IMR-90 (cell line): ENCODE results near the gene PTGES3. TPM values are rescaled to one million over a fixed set of nuclear protein-coding genes. Genes with fewer than 3 reads are reported as not detected.

Experiments used
- ATAC-seq: fragments of 200-7000 bp; cut with Tn5 transposase; 2 replicates; pipeline ENCODE4 v1.9.1; 2020; ENCODE audit warnings: low read depth, mild to moderate bottlenecking, moderate library complexity
- BruUV-seq: library from RNA; stranded (reverse); fragments of 400-500 nt; replicated peaks from 2 replicates; lab custom pipeline; 2021; lab: Mats Ljungman, UMichigan
- CTCF ChIA-PET: fragments of 300-600 bp; formaldehyde crosslinking; extraction: SDS; loops from one replicate; lab custom pipeline; 2021; ENCODE audit warnings: antibody characterized with exemption; lab: Yijun Ruan, JAX
- POLR2A ChIA-PET: fragments of 300-600 bp; sonication (Branson Sonifier 250); formaldehyde crosslinking; loops from one replicate; lab custom pipeline; 2022; ENCODE audit warnings: antibody characterized with exemption; ENCODE audit not compliant: unreplicated experiment; lab: Charles Lee
- DNase-seq: peaks from one replicate; pipeline ENCODE4 v3.0.0; 2013
- H2AFZ ChIP-seq: replicated peaks from 2 replicates; pipeline ENCODE3; 2013; ENCODE audit warnings: low read length, mild to moderate bottlenecking; ENCODE audit not compliant: poor library complexity
- H2AK5ac ChIP-seq: 2 replicates; pipeline ENCODE4 v1.6.1; 2013; ENCODE audit warnings: low read depth, low read length, inconsistent platforms
- H2AK9ac ChIP-seq: replicated peaks from 2 replicates; pipeline ENCODE3; 2013; ENCODE audit warnings: mild to moderate bottlenecking, low read depth, low read length, moderate library complexity; ENCODE audit not compliant: poor library complexity
- H2BK120ac ChIP-seq: 2 replicates; pipeline ENCODE4 v1.6.1; 2013; ENCODE audit warnings: low read depth, low read length, inconsistent platforms
- H2BK15ac ChIP-seq: 3 replicates; pipeline ENCODE4 v1.6.1; 2013; ENCODE audit warnings: low read depth, low read length, inconsistent platforms
- H2BK20ac ChIP-seq: 2 replicates; pipeline ENCODE4 v1.6.1; 2013; ENCODE audit warnings: low read depth, mild to moderate bottlenecking, inconsistent platforms, low read length, moderate library complexity
- H2BK5ac ChIP-seq: 2 replicates; pipeline ENCODE4 v1.6.1; 2013; ENCODE audit warnings: mild to moderate bottlenecking, low read depth, low read length, inconsistent platforms; ENCODE audit not compliant: poor library complexity, severe bottlenecking
- H3K14ac ChIP-seq: replicated peaks from 2 replicates; pipeline ENCODE4 v1.6.1; 2013; ENCODE audit warnings: low read depth, low read length, inconsistent platforms
- H3K18ac ChIP-seq: 2 replicates; pipeline ENCODE4 v1.6.1; 2013; ENCODE audit warnings: low read depth, low read length, control low read depth
- H3K23ac ChIP-seq: 2 replicates; pipeline ENCODE4 v1.6.1; 2013; ENCODE audit warnings: low read depth, low read length, inconsistent platforms
- H3K27ac ChIP-seq: 2 replicates; pipeline ENCODE4 v1.5.1; 2013; ENCODE audit warnings: mild to moderate bottlenecking, control low read depth, low read length; ENCODE audit not compliant: insufficient read depth
- H3K27me3 ChIP-seq: 2 replicates; pipeline ENCODE4 v1.6.1; 2013; ENCODE audit warnings: low read length; ENCODE audit not compliant: control insufficient read depth, insufficient read depth
- H3K36me3 ChIP-seq: 2 replicates; pipeline ENCODE4 v1.6.1; 2013; ENCODE audit warnings: low read length, mixed read lengths; ENCODE audit not compliant: control insufficient read depth, insufficient read depth
- H3K4ac ChIP-seq: 2 replicates; pipeline ENCODE4 v1.6.1; 2013; ENCODE audit warnings: low read depth, low read length, inconsistent platforms
- H3K4me1 ChIP-seq: 2 replicates; pipeline ENCODE4 v1.6.1; 2013; ENCODE audit warnings: low read length, mixed read lengths; ENCODE audit not compliant: control insufficient read depth, insufficient read depth
- H3K4me2 ChIP-seq: 2 replicates; pipeline ENCODE4 v1.6.1; 2013; ENCODE audit warnings: low read depth, mild to moderate bottlenecking, control low read depth, low read length, moderate library complexity
- H3K4me3 ChIP-seq: 2 replicates; pipeline ENCODE4 v1.5.1; 2013; ENCODE audit warnings: low read depth, mild to moderate bottlenecking, control low read depth, low read length, moderate library complexity; ENCODE audit not compliant: insufficient read depth
- H3K56ac ChIP-seq: 2 replicates; pipeline ENCODE4 v1.6.1; 2013; ENCODE audit warnings: low read length, inconsistent platforms; ENCODE audit not compliant: insufficient read depth; ENCODE audit errors: extremely low read depth
- H3K79me1 ChIP-seq, 2 experiments: 2 replicates each; pipeline ENCODE4 v1.6.1; 2013; ENCODE audit warnings: low read length in 2 of 2, inconsistent platforms in 1 of 2, low read depth in 1 of 2
- H3K9ac ChIP-seq: 2 replicates; pipeline ENCODE4 v1.6.1; 2013; ENCODE audit warnings: low read depth, low read length, control low read depth
- H3K9me1 ChIP-seq: 2 replicates; pipeline ENCODE4 v1.6.1; 2013; ENCODE audit warnings: low read length, inconsistent platforms; ENCODE audit not compliant: insufficient read depth
- H3K9me3 ChIP-seq: 2 replicates; pipeline ENCODE4 v1.6.1; 2013; ENCODE audit warnings: low read length; ENCODE audit not compliant: control insufficient read depth, insufficient read depth
- H4K20me1 ChIP-seq: 2 replicates; pipeline ENCODE4 v1.6.1; 2013; ENCODE audit warnings: low read length, inconsistent platforms; ENCODE audit not compliant: insufficient read depth
- H4K5ac ChIP-seq: 2 replicates; pipeline ENCODE4 v1.6.1; 2013; ENCODE audit warnings: mild to moderate bottlenecking, low read depth, low read length, control low read depth
- H4K8ac ChIP-seq, 2 experiments: 2 replicates each; pipeline ENCODE4 v1.6.1; 2013; ENCODE audit warnings: low read depth in 2 of 2, low read length in 2 of 2, control low read depth in 1 of 2, inconsistent platforms in 1 of 2
- H4K91ac ChIP-seq: 2 replicates; pipeline ENCODE4 v1.6.1; 2013; ENCODE audit warnings: low read depth, low read length, inconsistent platforms; ENCODE audit not compliant: insufficient read depth
- MAZ ChIP-seq: IDR thresholded peaks from 2 replicates; pipeline ENCODE4 v1.6.1; 2012; ENCODE audit warnings: low read depth, mild to moderate bottlenecking, low read length, improper control_type of control experiment, moderate library complexity, borderline replicate concordance
- NFE2L2 ChIP-seq: fragments of 150-350 bp; IDR thresholded peaks from 2 replicates; pipeline ENCODE4 v1.6.1; 2016; ENCODE audit warnings: low read depth, mild to moderate bottlenecking, low read length
- RCOR1 ChIP-seq: IDR thresholded peaks from 2 replicates; pipeline ENCODE4 v1.6.1; 2012; ENCODE audit warnings: mild to moderate bottlenecking, low read length, improper control_type of control experiment; ENCODE audit not compliant: insufficient replicate concordance
- RFX5 ChIP-seq: IDR thresholded peaks from 2 replicates; pipeline ENCODE4 v1.8.0; 2012; ENCODE audit warnings: low read depth, mild to moderate bottlenecking, low read length, moderate library complexity
- WGBS, 2 experiments: methylation state at CpG; one replicate each; pipeline versions ENCODE4 v1.1.5 to v1.1.7; 2013; ENCODE audit warnings: missing lambda C conversion rate in 2 of 2; ENCODE audit not compliant: insufficient read length in 1 of 2; ENCODE audit errors: extremely low coverage in 2 of 2; 5-methylcytosine and 5-hydroxymethylcytosine counted together
- dilution Hi-C: fragments of 300-500 bp; cut with HindIII; formaldehyde crosslinking; loops from one replicate; pipeline ENCODE4 v1.14.3; 2018; ENCODE audit warnings: low sequenced_read_pairs; ENCODE audit not compliant: unreplicated experiment
- in situ Hi-C: fragments of 300-500 bp; cut with MboI; formaldehyde crosslinking; loops from 3 replicates; pipeline ENCODE4 v1.14.3; 2019; ENCODE audit warnings: low sequenced_read_pairs, inconsistent platforms, mixed read lengths
- intact Hi-C: fragments of 100-400 bp; cut with micrococcal nuclease; formaldehyde crosslinking; loops from 2 replicates; pipeline ENCODE4 v1.10.0; 2022
- polyA plus RNA-seq, 3 experiments: library from polyadenylated mRNA; depleted of rRNA; stranded (reverse); fragments of >200 nt; gene quantifications; 2 replicates each; pipeline ENCODE4 v1.2.3, GENCODE V29; 2012; ENCODE audit warnings: low replicate concordance in 1 of 3
- total RNA-seq: library from RNA; depleted of rRNA; stranded (reverse); fragments of >200 nt; gene quantifications from 2 replicates; pipeline ENCODE4 v1.2.3, GENCODE V29; 2012
- TF ChIP-seq, protein P1 (sequence below): conservative IDR thresholded peaks from 2 replicates; pipeline ENCODE4 v1.5.1; 2012; ENCODE audit warnings: mild to moderate bottlenecking, low read depth, low read length, improper control_type of control experiment

The PTGES3 gene
- total and polyA plus RNA-seq, 2 of the 4 experiments (the other 2 are of a cell fraction), result 42.7 to 73.2 TPM

DNA sequence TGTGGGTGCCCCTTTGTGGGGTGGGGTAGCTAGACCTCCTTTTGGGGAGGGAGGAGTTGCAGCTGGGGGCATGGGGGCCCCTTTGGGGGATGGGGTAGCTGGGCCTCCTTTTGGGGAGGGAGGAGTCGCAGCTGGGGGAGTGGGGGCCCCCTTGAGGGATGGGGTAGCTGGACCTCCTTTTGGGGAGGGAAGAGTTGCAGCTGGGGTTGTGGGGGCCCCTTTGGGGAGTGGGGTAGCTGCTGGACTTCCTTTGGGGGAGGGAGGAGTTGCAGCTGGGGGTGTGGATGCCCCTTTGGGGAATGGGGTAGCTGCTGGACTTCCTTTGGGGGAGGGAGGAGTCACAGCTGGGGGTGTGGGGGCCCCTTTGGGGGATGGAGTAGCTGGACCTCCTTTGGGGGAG, 30.1 kb upstream of the PTGES3 start:
- CTCF ChIA-PET, result interaction anchor here (0.7 kb wide), 1 partner anchor 805 kb away, joined by 3 read pairs; no protein-coding TSS in a partner anchor

More for the DNA sequence above, 30.1 kb upstream of the PTGES3 start:
- no peak overlapping the region for H3K14ac ChIP-seq
- H3K4me2 ChIP-seq, result no peak overlapping the region
- in situ Hi-C loops (no loop called here), dilution Hi-C loops (no loop called here), intact Hi-C loops (no loop called here)
- no peak overlapping the region for H2BK120ac ChIP-seq
- H3K4me1 ChIP-seq, result peaks cover 15% of the 10 kb centered on the region
- H2BK5ac ChIP-seq, result no peak overlapping the region
- POLR2A ChIA-PET, result interaction anchor here (0.6 kb wide), 1 partner anchor 27 kb away, joined by 3 read pairs; no protein-coding TSS in a partner anchor
- H3K9me1 ChIP-seq, result peaks cover 44% of the 10 kb centered on the region
- no peak overlapping the region for H2BK20ac ChIP-seq
- 0 out of 2 replicates have a peak overlapping the region, but pooled peaks have one; percentile 11 for H3K27ac ChIP-seq
- H4K8ac ChIP-seq, result no peak overlapping the region
- no peak overlapping the region for H3K4me3 ChIP-seq
- no peak overlapping the region for H3K4ac ChIP-seq
- no peaks in the 10 kb centered on the region for H3K27me3 ChIP-seq
- H3K79me1 ChIP-seq, result peaks cover 13 to 81% of the 10 kb centered on the region in 2 experiments
- WGBS, 2 experiments, result 80% methylated on average over 1 of the region's 1 CpG; no CpG with 5 or more reads in 1 of the 2 experiments
- H2AK5ac ChIP-seq, result no peak overlapping the region
- H3K23ac ChIP-seq, result no peak overlapping the region
- no peak overlapping the region for H3K56ac ChIP-seq
- TF ChIP-seq, protein P1, sequence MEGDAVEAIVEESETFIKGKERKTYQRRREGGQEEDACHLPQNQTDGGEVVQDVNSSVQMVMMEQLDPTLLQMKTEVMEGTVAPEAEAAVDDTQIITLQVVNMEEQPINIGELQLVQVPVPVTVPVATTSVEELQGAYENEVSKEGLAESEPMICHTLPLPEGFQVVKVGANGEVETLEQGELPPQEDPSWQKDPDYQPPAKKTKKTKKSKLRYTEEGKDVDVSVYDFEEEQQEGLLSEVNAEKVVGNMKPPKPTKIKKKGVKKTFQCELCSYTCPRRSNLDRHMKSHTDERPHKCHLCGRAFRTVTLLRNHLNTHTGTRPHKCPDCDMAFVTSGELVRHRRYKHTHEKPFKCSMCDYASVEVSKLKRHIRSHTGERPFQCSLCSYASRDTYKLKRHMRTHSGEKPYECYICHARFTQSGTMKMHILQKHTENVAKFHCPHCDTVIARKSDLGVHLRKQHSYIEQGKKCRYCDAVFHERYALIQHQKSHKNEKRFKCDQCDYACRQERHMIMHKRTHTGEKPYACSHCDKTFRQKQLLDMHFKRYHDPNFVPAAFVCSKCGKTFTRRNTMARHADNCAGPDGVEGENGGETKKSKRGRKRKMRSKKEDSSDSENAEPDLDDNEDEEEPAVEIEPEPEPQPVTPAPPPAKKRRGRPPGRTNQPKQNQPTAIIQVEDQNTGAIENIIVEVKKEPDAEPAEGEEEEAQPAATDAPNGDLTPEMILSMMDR, result no peak
- TF ChIP-seq MAZ (no peak), RCOR1 (no peak), NFE2L2 (no peak), RFX5 (no peak)
- no peak for ATAC-seq
- no peak overlapping the region for H2BK15ac ChIP-seq
- H2AFZ ChIP-seq, result no peak overlapping the region
- H3K9me3 ChIP-seq, result no peaks in the 10 kb centered on the region
- H3K18ac ChIP-seq, result no peak overlapping the region
- peaks cover 89% of the 10 kb centered on the region for H4K20me1 ChIP-seq
- no peak overlapping the region for H4K91ac ChIP-seq
- H2AK9ac ChIP-seq, result no peak overlapping the region
- H3K9ac ChIP-seq, result no peak overlapping the region
- peaks cover 55% of the 10 kb centered on the region for H3K36me3 ChIP-seq
- no TSS peak for BruUV-seq
- H4K5ac ChIP-seq, result no peak overlapping the region
- DNase-seq, result no peak
